Liver (tissue), 9 donors: ENCODE measurements around the gene FAM131C. TPM values are rescaled to one million over a fixed set of nuclear protein-coding genes. Genes with fewer than 3 reads are reported as not detected.

Source experiments
- DNase-seq: peaks from one replicate; pipeline ENCODE4 v3.0.0-alpha.2; 2017; ENCODE audit warnings: low spot score
- H3K27ac ChIP-seq, 2 donors: one replicate each; pipeline ENCODE4 v1.7.0; 2013; ENCODE audit warnings: inconsistent platforms in 2 of 2, low read length in 2 of 2, control low read depth in 1 of 2, low read depth in 1 of 2, mild to moderate bottlenecking in 1 of 2
- H3K27me3 ChIP-seq, 4 donors: one replicate each; pipeline versions ENCODE4 v1.6.1 to v1.7.0; 2013; ENCODE audit warnings: low read length in 3 of 4, inconsistent platforms in 1 of 4, mild to moderate bottlenecking in 1 of 4, moderate library complexity in 1 of 4; ENCODE audit not compliant: control insufficient read depth in 4 of 4, insufficient read depth in 4 of 4
- H3K36me3 ChIP-seq, 4 donors: one replicate each; pipeline versions ENCODE4 v1.6.1 to v1.7.0; 2013; ENCODE audit warnings: low read length in 3 of 4, mild to moderate bottlenecking in 3 of 4, low read depth in 1 of 4, moderate library complexity in 1 of 4; ENCODE audit not compliant: control insufficient read depth in 4 of 4, insufficient read depth in 3 of 4
- H3K4me1 ChIP-seq, 4 donors: one replicate each; pipeline versions ENCODE4 v1.6.1 to v1.7.0; 2013; ENCODE audit warnings: low read length in 3 of 4, mild to moderate bottlenecking in 3 of 4, moderate library complexity in 1 of 4; ENCODE audit not compliant: control insufficient read depth in 4 of 4, insufficient read depth in 4 of 4
- H3K4me3 ChIP-seq, 3 donors: one replicate each; pipeline versions ENCODE4 v1.6.1 to v1.7.0; 2013; ENCODE audit warnings: low read length in 3 of 3, control low read depth in 1 of 3, low read depth in 1 of 3, mild to moderate bottlenecking in 1 of 3
- H3K9ac ChIP-seq, 2 donors: one replicate each; pipeline ENCODE4 v1.7.0; 2013; ENCODE audit warnings: low read length in 2 of 2, mild to moderate bottlenecking in 2 of 2, moderate library complexity in 2 of 2, control low read depth in 1 of 2, low read depth in 1 of 2
- H3K9me3 ChIP-seq, 4 donors: one replicate each; pipeline versions ENCODE4 v1.6.1 to v1.7.0; 2013; ENCODE audit warnings: low read length in 3 of 4; ENCODE audit not compliant: control insufficient read depth in 4 of 4
- EGR1 ChIP-seq, 2 donors: IDR thresholded peaks; 2 replicates each; pipeline ENCODE4 v1.6.1; 2016 to 2018; ENCODE audit warnings: antibody characterized with exemption in 2 of 2, low read depth in 2 of 2
- FOXA1 ChIP-seq: IDR thresholded peaks from 2 replicates; pipeline ENCODE4 v1.6.1; 2016; ENCODE audit warnings: antibody characterized with exemption
- FOXA2 ChIP-seq: IDR thresholded peaks from 2 replicates; pipeline ENCODE4 v1.6.1; 2016; ENCODE audit warnings: antibody characterized with exemption
- GABPA ChIP-seq, 2 donors: IDR thresholded peaks in 1 of 2; conservative IDR thresholded peaks in 1 of 2; 2 replicates each; pipeline ENCODE4 v1.6.1; 2016; ENCODE audit warnings: antibody characterized with exemption in 2 of 2, mild to moderate bottlenecking in 1 of 2, moderate library complexity in 1 of 2
- HNF4G ChIP-seq: IDR thresholded peaks from 2 replicates; pipeline ENCODE4 v1.6.1; 2016; ENCODE audit warnings: antibody characterized with exemption
- JUND ChIP-seq, 2 donors: IDR thresholded peaks; 2 replicates each; pipeline ENCODE4 v1.6.1; 2016; ENCODE audit warnings: antibody characterized with exemption in 2 of 2
- NR2F2 ChIP-seq: IDR thresholded peaks from 2 replicates; pipeline ENCODE4 v1.6.1; 2016; ENCODE audit warnings: antibody characterized with exemption
- RAD21 ChIP-seq, 2 donors: IDR thresholded peaks; 2 replicates each; pipeline ENCODE4 v1.6.1; 2016; ENCODE audit warnings: antibody characterized with exemption in 2 of 2, mild to moderate bottlenecking in 2 of 2
- RXRA ChIP-seq, 2 donors: IDR thresholded peaks; 2 replicates each; pipeline ENCODE4 v1.6.1; 2017 to 2018; ENCODE audit warnings: antibody characterized with exemption in 2 of 2, mild to moderate bottlenecking in 1 of 2
- SP1 ChIP-seq: IDR thresholded peaks from 2 replicates; pipeline ENCODE4 v1.6.1; 2018; ENCODE audit warnings: antibody characterized with exemption, mild to moderate bottlenecking
- YY1 ChIP-seq: IDR thresholded peaks from 2 replicates; pipeline ENCODE4 v1.6.1; 2016; ENCODE audit warnings: antibody characterized with exemption, mild to moderate bottlenecking
- WGBS: extraction: QIAGEN DNeasy Blood & Tissue Kit; methylation state at CpG from one replicate; pipeline ENCODE4 v1.1.7; 2013; 5-methylcytosine and 5-hydroxymethylcytosine counted together
- polyA plus RNA-seq, 2 donors: library from polyadenylated mRNA; stranded (reverse) in 1 of 2; unstranded in 1 of 2; fragments of 200-250 nt in 1 of 2; fragments of >200 nt in 1 of 2; fragmentation: Nextera tagmentation in 1 of 2; extraction: Ambion mirVana in 1 of 2; gene quantifications; one replicate each; pipeline versions ENCODE4 v1.2.1 to v1.2.3, GENCODE V29; 2013 to 2015
- total RNA-seq, 2 donors: library from RNA; depleted of rRNA; stranded (reverse); fragments of >200 nt; gene quantifications; one replicate each; pipeline ENCODE4 v1.2.3, GENCODE V29; 2014
- TF ChIP-seq, protein P1 (sequence below): IDR thresholded peaks from 2 replicates; pipeline ENCODE4 v1.6.1; 2016; ENCODE audit warnings: antibody characterized with exemption
- TF ChIP-seq, protein P2 (sequence below): fragments of 150-350 bp; IDR thresholded peaks from 2 replicates; pipeline ENCODE4 v1.5.1; 2017; ENCODE audit warnings: improper control_type of control experiment, low read depth, low read length; ENCODE audit not compliant: missing input control
- TF ChIP-seq, protein P3 (sequence below): IDR thresholded peaks from 2 replicates; pipeline ENCODE4 v1.6.1; 2016; ENCODE audit warnings: antibody characterized with exemption, mild to moderate bottlenecking
- TF ChIP-seq, protein P4 (sequence below): IDR thresholded peaks from 2 replicates; pipeline ENCODE4 v1.6.1; 2016; ENCODE audit warnings: antibody characterized with exemption
- TF ChIP-seq, protein P5 (sequence below): IDR thresholded peaks from 2 replicates; pipeline ENCODE4 v1.6.1; 2016; ENCODE audit warnings: antibody characterized with exemption
- donor health status: healthy.
- donor health status: healthy.
- donor health status: healthy.
- donor health status: healthy.
- donor health status: healthy.

Gene FAM131C
- total and polyA plus RNA-seq, 4 donors: 0.05 to 0.92 TPM; not detected in 2

DNA sequence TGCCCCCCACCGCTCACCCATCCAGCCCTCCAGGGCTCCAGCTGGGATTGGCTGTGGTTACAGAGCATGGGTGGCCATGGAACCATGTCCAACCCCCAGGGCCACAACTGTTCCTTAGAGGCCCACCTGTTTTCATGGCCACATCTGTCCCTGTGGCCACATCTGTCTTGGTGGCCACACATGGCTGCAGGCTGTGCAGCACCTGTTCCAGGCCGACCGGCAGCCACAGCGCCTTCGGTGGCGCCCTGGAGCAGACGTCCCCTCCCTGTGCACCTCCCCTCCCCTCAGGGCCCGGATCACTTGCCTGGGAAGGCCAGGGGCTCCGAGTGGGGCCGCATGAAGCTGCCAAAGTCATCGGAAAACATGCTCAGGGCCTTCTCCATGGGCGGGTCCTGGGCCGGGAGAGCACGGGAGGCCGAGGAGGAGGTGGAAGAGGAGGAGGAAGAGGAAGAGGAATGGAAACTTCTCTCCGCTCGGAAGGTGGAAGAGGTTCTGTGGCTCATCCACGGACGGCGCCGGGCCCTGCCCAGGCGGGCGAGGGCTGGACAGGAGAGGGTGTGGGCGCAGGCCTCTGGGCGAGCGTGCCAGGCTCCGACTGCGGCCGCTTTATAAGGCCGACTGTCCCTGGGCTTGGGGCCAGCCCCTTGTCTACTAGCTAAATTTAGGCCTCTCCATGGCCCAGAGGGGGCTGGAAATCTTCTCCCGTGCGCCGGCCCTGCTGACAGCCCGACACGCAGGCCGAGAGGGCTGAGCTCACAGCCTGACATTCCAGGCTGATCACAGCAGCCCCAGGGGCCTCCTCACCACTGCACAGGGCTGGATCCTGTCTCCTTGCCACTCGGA is 55.8 kb downstream of the FAM131C start, which contains the start of gene HSPB7:
TSS of gene HSPB7 (minus strand) at position 583 of the 843 bp plus-strand sequence. CDS start at position 503, 80 bp downstream.
- no peak within 1 kb of the TSS for H3K4me3 ChIP-seq
- peaks cover 4 to 15% (median 6%) of the 10 kb centered on the region in 4 donors for H3K4me1 ChIP-seq
- no peaks in the 10 kb centered on the region for H3K27me3 ChIP-seq
- TF ChIP-seq, protein P1, sequence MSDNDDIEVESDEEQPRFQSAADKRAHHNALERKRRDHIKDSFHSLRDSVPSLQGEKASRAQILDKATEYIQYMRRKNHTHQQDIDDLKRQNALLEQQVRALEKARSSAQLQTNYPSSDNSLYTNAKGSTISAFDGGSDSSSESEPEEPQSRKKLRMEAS: no peak
- no peak for TF ChIP-seq JUND (IDR thresholded peaks at IDR 0.05)
- no peak for TF ChIP-seq NR2F2
- TF ChIP-seq SP1: peak; percentile 11
- no peak for TF ChIP-seq GABPA (IDR thresholded peaks at IDR 0.05 in 1 of 2, conservative IDR thresholded peaks at IDR 0.05 in 1 of 2)
- no peak for TF ChIP-seq EGR1 (IDR thresholded peaks at IDR 0.05; ENCODE audit: low read depth in 2 of 2)
- TF ChIP-seq HNF4G: no peak
- no peak for TF ChIP-seq FOXA2
- no peaks in the 10 kb centered on the region for H3K36me3 ChIP-seq
- H3K9ac ChIP-seq: no peak within 1 kb of the TSS
- no peaks in the 10 kb centered on the region for H3K9me3 ChIP-seq
- DNase-seq: no peak
- 70% methylated on average over 37 of the region's 37 CpGs for WGBS
- H3K27ac ChIP-seq: peak within 1 kb of the TSS; percentile 54 to 60

DNA sequence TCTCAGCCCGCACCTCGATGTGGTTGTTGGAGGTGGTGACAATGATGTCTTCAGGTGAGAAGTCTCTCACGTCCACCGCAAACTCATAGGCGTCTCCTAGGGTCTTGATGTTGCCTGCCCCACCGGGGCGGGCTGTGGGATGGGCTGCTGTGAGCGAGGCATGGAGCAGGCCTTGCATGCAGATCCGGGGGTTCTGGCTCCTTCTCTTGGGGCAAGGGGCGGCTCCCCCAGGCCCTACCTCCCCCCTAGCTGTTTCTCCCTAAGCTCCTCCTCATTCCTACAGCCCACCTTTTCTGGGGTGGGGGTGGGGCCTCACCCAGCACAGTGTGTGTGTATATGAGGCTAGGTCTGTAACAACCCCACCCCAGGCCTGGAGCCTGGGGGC is 56.4 kb downstream of the FAM131C start:
- WGBS: 87% methylated on average over 10 of the region's 10 CpGs

More for the DNA sequence above, 56.4 kb downstream of the FAM131C start:
- no peak overlapping the region for H3K4me3 ChIP-seq
- H3K36me3 ChIP-seq: no peaks in the 10 kb centered on the region
- H3K4me1 ChIP-seq: peaks cover 7 to 17% (median 8%) of the 10 kb centered on the region in 4 donors
- DNase-seq: no peak
- H3K9me3 ChIP-seq: no peaks in the 10 kb centered on the region
- peak overlapping the region in 1 of 2 donors; percentile 54 for H3K27ac ChIP-seq
- TF ChIP-seq SP1 (no peak), RAD21 (IDR thresholded peaks at IDR 0.05) (no peak), RXRA (IDR thresholded peaks at IDR 0.05) (no peak), EGR1 (IDR thresholded peaks at IDR 0.05; ENCODE audit: low read depth in 2 of 2) (no peak), FOXA1 (no peak), GABPA (IDR thresholded peaks at IDR 0.05 in 1 of 2, conservative IDR thresholded peaks at IDR 0.05 in 1 of 2) (no peak), FOXA2 (no peak), JUND (IDR thresholded peaks at IDR 0.05) (no peak), YY1 (no peak)
- TF ChIP-seq, protein P1: no peak
- TF ChIP-seq, protein P2, sequence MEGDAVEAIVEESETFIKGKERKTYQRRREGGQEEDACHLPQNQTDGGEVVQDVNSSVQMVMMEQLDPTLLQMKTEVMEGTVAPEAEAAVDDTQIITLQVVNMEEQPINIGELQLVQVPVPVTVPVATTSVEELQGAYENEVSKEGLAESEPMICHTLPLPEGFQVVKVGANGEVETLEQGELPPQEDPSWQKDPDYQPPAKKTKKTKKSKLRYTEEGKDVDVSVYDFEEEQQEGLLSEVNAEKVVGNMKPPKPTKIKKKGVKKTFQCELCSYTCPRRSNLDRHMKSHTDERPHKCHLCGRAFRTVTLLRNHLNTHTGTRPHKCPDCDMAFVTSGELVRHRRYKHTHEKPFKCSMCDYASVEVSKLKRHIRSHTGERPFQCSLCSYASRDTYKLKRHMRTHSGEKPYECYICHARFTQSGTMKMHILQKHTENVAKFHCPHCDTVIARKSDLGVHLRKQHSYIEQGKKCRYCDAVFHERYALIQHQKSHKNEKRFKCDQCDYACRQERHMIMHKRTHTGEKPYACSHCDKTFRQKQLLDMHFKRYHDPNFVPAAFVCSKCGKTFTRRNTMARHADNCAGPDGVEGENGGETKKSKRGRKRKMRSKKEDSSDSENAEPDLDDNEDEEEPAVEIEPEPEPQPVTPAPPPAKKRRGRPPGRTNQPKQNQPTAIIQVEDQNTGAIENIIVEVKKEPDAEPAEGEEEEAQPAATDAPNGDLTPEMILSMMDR: no peak
- TF ChIP-seq, protein P3, sequence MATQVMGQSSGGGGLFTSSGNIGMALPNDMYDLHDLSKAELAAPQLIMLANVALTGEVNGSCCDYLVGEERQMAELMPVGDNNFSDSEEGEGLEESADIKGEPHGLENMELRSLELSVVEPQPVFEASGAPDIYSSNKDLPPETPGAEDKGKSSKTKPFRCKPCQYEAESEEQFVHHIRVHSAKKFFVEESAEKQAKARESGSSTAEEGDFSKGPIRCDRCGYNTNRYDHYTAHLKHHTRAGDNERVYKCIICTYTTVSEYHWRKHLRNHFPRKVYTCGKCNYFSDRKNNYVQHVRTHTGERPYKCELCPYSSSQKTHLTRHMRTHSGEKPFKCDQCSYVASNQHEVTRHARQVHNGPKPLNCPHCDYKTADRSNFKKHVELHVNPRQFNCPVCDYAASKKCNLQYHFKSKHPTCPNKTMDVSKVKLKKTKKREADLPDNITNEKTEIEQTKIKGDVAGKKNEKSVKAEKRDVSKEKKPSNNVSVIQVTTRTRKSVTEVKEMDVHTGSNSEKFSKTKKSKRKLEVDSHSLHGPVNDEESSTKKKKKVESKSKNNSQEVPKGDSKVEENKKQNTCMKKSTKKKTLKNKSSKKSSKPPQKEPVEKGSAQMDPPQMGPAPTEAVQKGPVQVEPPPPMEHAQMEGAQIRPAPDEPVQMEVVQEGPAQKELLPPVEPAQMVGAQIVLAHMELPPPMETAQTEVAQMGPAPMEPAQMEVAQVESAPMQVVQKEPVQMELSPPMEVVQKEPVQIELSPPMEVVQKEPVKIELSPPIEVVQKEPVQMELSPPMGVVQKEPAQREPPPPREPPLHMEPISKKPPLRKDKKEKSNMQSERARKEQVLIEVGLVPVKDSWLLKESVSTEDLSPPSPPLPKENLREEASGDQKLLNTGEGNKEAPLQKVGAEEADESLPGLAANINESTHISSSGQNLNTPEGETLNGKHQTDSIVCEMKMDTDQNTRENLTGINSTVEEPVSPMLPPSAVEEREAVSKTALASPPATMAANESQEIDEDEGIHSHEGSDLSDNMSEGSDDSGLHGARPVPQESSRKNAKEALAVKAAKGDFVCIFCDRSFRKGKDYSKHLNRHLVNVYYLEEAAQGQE: no peak
- TF ChIP-seq, protein P4, sequence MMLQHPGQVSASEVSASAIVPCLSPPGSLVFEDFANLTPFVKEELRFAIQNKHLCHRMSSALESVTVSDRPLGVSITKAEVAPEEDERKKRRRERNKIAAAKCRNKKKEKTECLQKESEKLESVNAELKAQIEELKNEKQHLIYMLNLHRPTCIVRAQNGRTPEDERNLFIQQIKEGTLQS: no peak
- TF ChIP-seq, protein P5, sequence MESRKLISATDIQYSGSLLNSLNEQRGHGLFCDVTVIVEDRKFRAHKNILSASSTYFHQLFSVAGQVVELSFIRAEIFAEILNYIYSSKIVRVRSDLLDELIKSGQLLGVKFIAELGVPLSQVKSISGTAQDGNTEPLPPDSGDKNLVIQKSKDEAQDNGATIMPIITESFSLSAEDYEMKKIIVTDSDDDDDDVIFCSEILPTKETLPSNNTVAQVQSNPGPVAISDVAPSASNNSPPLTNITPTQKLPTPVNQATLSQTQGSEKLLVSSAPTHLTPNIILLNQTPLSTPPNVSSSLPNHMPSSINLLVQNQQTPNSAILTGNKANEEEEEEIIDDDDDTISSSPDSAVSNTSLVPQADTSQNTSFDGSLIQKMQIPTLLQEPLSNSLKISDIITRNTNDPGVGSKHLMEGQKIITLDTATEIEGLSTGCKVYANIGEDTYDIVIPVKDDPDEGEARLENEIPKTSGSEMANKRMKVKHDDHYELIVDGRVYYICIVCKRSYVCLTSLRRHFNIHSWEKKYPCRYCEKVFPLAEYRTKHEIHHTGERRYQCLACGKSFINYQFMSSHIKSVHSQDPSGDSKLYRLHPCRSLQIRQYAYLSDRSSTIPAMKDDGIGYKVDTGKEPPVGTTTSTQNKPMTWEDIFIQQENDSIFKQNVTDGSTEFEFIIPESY: no peak
- H3K27me3 ChIP-seq: no peaks in the 10 kb centered on the region
- H3K9ac ChIP-seq: no peak overlapping the region
